NCI-H2196 treated with DMSO at 0.1 percent for 48 hours (cell line): Measurements from ENCODE around the gene ALX4.

ENCODE experiments used
- DNase-seq: peaks from one replicate; lab custom pipeline; 2025; ENCODE audit not compliant: unreplicated experiment; lab: John Stamatoyannopoulos, UW

The ALX4 gene

DNA sequence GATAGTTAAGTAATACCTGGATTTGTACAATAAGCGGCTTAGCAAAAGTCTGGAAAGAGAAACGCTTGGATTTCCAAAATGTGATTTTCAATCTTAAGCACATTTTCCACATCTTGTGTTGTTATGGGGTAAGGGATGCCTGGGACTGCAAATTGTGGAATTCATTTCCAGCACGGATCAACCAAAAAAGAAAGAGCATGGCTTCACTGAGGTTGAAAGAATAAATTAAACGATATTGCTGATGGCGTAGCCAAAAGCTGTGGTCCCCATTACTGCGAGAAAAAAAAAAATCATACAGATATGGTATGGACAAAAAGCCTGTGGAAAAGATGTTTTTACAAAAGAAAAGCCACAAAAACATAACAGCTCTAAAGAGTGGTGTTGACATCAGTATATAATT, 26.0 kb upstream of the ALX4 start:
- DNase-seq: no peak

DNA sequence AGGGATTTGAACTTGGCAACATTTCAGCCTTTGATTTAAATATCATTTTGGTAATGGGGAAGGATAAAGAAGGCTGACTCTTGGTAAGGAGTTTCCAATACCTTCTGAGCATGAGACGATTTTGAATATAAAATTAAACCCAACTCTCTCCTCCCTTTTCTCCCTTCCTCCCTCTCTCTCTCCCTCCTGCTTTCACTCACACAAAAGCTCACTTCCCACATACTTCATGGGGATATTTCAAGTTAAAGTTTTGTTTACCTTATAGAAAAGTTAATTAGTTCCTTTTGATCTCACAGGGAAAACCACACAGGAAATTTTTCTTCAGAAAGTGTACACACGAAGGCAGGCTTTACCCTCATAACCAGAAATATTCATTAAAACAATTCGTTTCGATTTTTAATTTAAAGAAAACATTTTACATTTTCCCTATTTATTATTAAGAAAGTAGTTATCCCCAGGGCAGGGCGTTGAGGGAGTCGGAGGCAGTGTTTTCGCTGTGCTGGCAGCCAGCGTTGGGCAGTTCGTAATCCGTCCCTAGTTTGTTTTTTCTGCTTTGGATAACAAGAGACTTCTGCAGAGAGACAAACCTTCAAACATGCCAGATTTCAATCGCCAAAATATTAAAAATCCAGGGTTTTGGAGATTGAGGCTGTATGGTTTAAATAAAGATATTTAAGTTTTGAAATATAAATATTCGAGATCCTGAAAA, 25.3 kb upstream of the ALX4 start:
- no peak for DNase-seq

DNA sequence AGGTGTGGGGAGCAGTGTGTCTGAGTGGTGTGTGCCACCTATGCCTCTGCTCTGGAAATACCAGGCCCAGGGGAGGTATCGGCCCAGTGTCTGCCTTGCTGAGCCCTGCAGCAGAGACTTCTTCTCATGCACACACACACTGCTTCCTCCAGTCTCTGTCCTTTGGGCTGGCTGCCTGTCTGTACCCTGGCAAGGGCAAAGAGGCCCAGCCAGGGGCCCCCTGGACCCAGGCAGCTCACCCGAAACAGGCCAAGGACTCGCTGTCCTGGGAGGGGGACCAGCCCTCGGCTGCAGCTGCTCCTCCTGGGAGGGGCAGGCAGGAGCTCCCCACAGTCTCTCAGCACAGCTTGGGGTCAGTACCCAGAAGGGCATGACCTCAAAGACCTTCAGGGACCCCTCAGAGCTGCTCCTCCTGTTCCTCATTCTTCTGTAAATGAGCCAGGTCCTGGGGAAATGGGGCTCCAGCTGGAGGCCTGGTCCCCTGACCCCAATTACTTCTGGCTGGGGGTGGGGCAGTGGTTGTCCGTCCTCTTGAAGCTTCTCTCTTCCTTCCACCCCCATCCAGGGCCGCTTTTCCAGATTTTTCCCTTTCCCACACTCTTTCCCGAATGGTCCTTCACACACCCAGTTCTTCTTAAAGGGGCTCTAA, 24.5 kb upstream of the ALX4 start:
- no peak for DNase-seq

DNA sequence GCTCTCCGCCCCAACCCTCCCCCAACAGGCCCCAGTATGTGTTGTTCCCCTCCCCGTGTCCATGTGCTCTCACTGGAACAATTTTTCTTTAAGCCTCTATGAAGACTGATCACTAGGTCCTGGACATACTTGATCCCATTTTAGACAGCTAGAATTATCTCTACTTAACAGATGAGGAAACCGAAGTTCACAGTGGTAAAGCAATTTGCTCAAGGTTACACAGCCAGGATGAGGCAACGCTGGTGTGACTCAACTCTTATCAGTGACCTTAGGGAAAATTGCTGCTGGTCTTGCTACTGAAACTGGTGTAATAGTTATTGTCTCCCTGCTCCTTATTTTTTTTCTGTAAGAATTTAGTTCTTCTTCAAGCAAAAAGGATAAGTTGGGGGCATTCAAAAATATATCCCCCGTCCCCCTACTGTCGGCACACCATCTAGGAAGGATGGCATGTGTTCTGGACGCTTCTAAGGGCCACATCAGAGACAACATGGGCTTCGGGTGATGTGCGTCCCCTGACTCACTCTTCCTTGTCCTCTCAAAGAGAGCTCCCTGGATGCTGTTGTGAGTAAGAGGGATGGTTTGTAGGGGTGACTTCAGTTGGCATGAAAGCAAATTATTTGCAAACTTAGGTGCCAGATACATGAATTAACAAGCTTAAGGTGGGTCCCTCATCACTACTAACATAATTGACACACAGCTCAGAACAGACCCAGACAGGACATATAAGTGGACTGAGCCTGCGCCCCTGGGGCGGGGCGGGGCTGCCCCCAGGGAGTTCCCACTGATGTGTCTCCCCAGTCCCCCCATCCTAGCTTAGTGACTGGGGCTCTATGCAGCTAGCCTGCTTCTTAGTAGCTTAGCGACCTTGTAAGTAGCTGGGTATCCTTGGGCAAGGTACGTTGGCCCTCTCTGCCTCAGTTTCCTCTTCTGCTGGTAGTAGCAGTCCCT, 23.6 kb upstream of the ALX4 start:
- no peak for DNase-seq

DNA sequence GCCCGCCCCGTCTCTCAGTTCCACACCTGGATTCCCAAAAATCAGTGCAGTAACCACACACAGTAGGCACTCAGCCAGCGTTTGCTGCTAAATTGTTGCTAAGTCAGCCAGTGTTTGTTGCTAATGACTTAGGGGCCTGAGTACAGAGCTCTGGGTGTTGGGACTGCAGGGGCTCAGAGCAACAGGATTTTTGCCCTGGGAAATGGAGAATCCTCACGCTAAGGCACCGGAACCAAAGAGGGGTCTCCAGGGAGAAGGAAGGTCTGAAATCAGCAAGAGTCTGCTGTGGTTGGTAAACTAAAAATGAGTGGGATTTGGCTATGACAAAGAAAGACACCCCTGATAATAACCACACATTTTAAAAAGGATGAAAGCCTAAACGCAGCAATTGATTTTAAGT, 22.7 kb upstream of the ALX4 start:
- DNase-seq: no peak

DNA sequence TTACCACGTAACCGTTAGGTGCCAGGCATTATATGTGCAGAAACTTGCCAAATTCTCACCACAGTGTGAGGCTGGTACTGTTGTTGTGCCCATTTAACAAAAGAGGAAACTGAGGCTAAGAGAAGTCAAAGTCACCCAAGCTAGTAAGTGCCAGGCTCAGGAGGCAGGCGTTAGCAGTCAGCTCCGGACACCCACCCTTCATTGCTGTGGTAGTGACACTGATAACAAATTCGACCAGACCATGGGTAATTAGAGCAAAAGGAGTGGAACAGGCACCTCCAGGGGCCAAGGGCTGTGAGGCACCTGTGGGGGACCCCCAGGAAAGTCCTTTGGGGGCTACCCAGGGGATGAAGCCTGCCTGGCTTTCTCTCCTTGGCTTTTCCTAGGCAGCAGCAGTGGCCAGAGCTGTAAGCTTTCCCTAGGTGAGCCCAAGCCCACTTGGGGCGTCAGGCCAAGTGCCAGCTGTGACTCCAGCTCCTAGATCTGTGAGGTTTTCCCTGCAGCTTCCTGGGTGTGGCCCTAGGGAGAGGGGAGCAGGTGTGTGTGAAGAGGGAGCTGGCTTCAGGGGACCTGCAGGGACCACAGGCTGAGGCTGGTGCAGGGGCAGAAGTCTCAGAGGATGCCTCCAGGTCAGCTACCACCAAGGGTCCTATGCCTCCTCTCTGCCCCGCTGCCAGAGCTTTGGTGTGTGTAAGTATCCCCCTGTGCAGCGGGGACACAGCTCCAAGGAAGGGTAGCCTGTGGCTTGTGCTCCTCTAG, 19.7 kb upstream of the ALX4 start:
- DNase-seq: no peak

DNA sequence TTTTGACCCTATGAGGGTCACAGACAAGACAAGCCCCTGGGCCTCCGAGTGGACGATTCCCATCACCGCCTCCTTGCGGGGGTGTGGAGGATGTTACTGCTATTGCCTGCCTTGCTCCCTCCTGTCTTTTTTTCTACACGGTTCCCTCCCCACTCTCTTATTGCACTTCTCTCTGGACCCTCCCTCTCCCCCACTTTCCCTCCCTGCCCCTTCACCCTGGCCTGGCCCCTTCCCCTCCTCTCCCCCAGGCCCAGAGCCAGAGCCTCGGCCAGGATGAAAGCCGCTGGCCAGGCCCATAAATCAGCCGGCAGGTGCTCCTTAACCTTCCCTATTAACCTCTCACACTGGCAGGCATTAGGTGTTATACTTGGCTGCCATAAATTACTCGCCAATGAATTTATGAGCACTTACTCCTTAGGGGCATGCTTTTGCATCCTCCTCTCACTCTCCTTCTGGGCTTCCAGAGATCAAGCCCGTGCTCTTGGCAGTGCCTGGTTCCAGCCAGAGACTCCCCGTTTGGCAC, 18.3 kb upstream of the ALX4 start:
- DNase-seq: peak; percentile 30

DNA sequence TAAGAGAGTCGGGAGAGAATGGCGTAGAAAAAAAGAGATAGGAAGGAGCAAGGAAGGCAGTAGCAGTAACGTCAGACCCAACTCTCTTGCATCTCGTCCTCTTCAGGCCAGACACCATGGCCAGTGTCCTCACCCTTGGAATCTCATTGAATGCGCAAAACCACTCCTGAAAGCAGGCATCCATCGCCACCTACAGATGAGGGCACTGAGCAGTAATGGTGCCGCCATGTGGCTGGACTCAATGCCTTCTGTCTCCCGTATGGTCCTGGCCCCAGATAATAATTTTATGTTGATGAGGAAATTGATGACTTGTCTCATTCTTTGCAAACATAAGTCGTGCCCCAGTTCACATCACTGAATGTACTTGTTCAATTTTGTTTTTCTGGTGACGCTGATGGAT, 17.8 kb upstream of the ALX4 start:
- no peak for DNase-seq

DNA sequence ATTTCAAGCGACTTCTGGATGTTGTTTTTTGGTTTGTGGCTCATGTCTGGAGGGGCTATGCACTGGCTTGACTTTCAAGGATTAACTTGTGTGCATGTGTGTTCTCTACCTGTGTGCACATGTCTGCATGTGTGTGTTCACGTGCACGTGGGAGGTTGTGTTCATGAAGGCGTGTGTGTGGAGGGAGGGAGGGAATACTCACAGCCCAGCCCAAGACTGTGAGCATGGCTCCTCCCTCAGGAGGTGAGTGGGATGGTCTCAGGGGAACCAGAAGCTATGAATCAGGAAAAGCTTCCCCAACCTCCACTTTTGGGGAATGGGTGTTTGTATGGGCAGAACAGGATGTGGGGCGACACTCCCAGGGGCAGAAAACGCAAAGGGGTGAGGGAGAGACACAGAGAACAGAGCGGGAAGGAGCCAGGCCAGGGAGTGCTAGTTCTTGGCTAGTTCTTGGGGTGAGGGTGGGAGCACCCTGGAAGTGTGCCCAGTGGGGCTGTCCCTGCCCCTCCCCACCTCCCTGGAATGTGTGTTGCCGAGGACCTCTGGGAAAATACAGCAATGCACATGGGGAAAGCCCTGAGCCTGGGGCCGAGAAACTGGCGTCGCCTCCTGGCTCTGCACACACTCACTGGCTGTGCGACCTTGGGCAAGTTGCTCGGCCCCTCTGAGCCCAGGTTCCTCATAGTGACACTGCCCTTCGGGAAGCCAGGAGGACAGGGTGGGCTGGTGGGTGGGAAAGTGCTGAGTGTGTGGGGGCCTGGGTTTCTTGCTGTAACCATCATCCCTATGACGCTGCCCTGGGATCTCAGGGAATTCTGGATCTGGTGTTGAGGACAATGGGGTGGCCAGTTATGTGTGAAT, 16.9 kb upstream of the ALX4 start:
- DNase-seq: no peak

DNA sequence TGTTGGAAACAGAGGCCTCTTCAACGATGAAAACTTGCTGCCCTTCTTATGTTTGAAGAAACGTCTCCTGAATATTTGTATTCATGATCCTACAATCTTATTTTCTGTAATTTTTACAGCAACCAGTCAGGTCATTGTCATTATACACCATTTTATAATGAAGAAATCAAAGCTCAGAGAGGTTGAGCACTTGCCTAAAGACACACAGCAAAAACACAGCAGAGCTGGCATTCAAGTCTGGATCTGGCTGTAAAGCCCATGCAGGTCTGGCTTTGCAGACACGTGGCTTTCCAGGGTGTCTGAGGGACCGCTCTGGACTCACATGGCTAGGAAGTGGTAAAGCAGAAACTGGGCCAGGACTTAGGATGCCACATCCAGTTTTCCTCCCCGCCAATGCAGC, 15.8 kb upstream of the ALX4 start:
- DNase-seq: no peak

DNA sequence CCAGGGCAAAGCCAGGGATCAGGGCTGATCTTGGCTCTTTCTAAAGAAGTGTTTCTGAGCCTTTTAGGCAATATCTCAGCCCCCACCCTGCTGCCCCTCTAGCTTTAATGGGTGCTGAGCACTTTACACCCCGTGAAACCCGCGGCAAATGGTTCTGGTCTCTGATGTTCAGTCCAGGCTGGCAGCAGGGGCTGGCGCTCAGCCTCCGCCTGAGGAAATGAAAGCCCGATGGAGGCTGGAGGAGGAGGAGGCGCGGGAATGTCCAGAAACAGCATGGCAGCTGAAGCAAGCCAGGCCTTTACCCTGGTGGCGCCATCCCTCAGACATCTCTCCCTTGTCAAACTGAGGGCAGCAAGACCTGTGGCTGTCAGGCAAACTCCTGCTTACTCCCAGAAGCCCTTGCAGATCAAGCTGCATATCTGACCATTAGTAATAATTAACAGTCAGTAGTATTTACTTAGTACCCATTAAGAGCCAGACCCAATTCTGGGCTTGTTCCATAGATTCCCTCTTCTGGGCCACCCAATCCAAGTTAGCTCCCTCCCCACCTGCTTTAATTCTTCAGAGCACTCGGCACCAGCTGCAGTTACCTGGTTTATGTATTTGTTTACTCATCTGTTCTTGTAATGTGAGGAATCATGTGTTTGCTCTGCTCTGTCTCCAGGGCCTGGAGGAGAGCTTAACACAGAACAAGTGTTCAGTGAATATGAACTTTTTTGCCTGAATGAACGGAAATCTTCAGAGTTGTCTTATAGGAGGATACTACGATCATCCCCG, 15.0 kb upstream of the ALX4 start:
- peak; percentile 85 for DNase-seq

DNA sequence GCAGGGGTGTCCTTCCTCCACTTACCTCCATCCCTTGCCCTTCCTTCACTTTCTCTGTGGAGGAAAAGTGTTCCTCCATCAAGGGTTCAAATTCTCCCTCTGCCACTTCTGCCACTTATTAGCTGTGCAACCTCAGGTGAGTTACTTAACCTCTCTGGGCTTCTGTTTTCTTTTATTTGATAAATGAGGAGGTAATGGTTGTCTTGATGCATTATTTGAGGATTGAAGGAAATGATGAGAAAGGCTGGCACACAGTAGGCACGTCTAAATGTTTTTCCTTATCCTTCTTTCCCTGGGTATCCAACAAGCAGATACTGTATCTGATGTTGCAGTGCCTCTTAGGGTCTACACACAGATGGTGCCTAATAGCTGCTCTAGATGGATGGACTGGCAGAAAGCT, 14.3 kb upstream of the ALX4 start:
- DNase-seq: no peak

DNA sequence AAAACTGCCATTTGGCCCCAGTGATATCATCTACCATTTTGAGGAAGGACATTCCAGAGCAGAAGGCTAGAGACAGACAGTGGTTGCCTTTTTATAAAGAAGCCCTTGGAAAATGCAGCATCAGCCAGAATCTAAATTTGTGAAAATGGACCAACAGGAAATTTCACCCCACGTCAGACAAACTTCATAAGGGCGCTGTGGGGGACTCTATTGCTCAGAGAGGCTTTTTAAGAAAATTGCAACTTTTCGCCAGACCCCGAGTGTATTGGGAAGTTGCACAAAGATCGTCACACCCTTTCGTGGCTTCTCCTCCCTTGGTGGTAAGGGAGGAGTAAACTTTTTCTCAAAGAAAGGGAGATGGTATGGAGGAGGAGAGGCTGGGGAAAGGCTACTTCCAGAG, 12.3 kb upstream of the ALX4 start:
- DNase-seq: no peak

DNA sequence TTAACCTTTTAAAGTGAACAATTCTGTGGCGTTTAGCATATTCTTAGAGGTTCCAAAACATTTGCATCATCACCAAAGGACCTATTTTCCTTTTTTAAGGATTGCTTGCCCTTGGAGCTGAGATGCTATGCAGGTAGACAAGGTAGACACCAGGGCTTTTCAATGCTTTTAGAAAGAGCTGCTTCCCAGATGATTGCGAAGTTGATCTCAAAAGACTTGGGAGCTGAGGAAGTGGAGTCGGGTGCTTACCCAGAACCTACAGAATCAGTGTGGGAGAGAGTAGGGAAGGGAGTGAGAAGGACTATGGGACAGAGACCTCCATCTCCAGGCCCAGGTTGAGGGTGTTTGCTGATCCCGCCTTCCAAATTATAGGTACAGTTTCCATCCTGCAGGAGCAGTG, 11.1 kb upstream of the ALX4 start:
- no peak for DNase-seq

DNA sequence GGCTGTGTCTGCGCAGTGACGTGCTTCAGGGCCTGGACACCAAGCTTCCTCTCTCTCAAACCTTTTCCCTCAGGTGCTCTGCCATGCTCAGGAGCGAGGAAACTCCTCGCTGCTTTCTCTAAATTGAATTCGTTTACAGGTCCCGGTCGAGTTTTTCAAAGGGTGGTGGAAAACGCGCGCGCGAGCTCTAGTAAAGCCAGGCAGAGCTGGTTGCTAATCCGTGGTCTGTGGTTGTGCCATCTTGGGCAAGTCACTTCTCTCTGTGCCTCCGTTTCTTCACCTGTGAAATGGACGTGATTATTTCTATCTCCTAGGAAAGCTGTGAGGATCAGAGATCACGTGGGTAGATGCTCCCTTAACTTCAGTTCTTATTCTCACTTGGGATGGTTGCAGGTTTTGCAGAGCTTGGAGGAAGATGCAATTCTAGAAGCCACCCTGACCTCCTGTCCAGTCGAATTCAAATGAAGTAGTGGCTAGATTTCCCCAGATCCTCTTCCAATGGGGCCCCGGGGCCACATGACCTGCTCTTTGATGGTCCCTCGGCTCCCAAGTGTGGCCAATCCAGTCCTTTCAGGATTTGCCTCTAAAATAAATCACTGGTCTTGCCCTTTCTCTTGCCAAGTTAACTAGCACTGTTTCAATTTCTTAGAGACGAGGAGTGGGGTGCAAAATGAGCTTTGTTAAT, 10.5 kb upstream of the ALX4 start:
- no peak for DNase-seq

DNA sequence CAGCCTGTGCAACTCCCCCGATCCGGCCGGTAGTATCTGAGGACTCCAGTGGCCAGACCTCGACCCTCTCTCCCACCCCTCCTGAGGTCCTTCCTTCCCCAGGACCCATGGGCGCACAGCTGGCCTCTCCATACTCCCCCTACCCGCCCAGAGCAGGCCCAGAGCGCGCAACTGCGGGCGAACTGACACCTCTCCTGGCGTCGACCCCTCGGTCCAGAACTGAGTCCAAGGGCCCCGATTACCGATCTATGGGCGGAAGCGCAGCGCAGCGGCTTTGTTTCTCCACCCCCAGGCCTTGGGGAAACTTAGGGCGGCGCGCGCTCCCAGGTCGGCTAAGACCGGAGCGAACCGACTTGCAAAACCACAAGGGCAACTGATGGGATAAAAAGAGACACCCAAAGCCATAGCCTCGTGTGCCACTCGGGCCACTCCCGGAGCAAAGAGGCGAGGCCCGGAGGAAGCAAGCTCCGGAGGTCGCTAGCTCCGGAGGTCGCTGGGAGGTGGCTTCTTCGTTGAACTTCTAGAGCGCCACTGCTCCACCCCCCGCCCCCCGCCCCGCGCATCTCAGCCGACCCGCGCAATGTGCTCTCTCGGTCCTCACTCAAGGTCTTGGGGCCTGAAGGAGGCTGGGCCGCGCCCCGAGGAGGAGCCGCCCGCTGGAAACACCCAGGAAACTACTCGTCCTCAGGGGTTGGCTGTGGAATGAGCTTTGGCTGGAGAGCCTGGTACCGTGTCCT, 9.8 kb upstream of the ALX4 start:
- no peak for DNase-seq

DNA sequence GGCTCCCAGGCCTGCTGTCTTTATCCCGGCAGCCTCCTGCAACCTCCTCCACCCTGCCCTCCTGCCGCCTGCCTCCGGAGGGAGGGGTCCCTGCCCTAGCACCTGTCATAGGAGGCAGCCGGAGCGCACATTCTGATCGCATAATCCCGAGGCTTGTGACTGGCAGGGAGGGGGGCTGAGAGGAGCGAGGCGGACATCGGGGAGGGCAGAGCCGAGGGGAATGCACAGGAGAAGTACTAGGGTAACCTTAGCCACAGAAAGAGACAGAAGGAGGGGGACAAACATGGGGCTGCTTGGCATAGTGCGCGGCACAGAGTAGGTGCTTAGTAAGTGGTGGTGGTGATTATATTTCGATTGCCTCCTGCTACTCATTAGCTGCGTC, 9.2 kb upstream of the ALX4 start:
- no peak for DNase-seq

DNA sequence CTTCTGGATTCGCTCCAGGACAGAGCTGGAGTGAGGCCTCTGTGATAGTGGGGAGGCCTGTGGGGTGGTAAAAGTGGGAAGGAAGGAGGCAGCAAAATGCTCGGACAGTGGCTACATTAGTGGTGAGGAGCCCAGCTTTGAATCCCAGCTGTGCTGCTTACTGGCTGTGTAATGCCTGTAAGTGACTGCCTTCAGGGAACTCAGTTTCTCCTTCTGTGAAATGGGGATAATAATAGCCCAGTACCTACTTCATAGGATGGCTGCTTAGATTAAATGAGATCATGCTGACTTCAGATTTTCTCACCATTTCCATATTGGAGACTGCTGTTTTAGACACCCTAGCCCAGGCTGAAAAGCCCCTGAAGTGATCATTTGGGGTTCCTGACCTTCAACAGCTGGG, 8.4 kb upstream of the ALX4 start:
- DNase-seq: no peak
